ENCODE data around the gene HSPB7.

DNA sequence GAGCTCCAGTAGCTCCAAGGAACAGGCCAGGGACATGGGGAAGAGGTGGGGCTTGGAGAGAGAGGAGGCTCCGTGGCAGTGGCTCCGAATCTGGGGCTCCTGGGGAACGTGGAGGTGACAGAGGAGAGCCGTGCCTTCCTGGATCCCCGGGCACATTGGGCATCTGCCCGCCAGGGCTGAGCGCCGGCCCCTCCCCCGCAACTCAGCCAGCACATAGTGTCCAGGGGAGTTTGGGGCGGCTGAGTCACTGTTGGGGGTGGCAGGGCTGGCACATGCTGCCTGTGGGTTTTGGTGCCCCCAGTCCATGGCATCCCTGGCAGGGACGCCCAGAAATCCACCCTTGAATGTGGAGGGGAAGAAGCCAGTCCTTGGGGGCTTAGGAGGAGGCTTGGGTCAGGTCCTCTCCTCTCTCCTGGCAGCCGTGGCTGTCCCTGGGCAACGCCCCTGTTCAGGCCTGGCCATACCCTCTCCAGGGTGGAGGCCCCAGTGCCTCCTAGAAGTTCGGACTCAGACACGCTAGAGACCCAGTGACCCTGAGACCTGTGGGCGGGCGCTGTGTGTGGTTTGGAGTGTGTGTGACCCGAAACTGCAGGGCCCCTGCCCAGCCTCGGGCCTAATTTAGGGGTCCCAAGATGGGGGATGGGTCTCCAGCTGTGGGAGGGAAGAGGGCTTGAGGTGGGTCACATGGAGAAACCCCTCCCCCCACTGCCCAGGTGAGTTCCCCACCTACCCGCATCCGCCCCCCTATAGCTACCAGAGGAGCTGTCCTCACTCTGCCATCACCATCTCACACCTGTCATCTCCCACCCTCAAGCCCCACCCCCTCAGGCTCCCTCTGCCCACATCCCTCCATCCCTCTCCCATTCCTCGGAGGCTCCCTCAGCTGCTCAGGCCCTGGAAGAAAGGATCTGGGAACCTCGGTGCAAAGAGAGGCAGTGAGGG is 1.6 kb downstream of the HSPB7 start:
- TF ChIP-seq, protein P1, sequence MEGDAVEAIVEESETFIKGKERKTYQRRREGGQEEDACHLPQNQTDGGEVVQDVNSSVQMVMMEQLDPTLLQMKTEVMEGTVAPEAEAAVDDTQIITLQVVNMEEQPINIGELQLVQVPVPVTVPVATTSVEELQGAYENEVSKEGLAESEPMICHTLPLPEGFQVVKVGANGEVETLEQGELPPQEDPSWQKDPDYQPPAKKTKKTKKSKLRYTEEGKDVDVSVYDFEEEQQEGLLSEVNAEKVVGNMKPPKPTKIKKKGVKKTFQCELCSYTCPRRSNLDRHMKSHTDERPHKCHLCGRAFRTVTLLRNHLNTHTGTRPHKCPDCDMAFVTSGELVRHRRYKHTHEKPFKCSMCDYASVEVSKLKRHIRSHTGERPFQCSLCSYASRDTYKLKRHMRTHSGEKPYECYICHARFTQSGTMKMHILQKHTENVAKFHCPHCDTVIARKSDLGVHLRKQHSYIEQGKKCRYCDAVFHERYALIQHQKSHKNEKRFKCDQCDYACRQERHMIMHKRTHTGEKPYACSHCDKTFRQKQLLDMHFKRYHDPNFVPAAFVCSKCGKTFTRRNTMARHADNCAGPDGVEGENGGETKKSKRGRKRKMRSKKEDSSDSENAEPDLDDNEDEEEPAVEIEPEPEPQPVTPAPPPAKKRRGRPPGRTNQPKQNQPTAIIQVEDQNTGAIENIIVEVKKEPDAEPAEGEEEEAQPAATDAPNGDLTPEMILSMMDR (IDR thresholded peaks at IDR 0.05) = no peak
- TF ChIP-seq POLR2A (IDR thresholded peaks at IDR 0.05) (no peak), POLR2AphosphoS5 (IDR thresholded peaks at IDR 0.05) (no peak)

All from prostate gland (tissue), 2 donors.